MM.1S (cell line): Measurements from ENCODE around the gene CALHM2.

Experiments used
- EZH2phosphoT487 ChIP-seq: fragments of 300-600 bp; sonication (generic); IDR thresholded peaks from 2 replicates; pipeline ENCODE4 v1.6.1; 2018; ENCODE audit warnings: antibody characterized with exemption, low read length
- TF ChIP-seq, protein P1 (sequence below): fragments of 300-600 bp; sonication (generic); IDR thresholded peaks from 2 replicates; pipeline ENCODE4 v1.5.1; 2016; ENCODE audit warnings: antibody characterized with exemption, low read length, mixed read lengths

- TF ChIP-seq, protein P1, sequence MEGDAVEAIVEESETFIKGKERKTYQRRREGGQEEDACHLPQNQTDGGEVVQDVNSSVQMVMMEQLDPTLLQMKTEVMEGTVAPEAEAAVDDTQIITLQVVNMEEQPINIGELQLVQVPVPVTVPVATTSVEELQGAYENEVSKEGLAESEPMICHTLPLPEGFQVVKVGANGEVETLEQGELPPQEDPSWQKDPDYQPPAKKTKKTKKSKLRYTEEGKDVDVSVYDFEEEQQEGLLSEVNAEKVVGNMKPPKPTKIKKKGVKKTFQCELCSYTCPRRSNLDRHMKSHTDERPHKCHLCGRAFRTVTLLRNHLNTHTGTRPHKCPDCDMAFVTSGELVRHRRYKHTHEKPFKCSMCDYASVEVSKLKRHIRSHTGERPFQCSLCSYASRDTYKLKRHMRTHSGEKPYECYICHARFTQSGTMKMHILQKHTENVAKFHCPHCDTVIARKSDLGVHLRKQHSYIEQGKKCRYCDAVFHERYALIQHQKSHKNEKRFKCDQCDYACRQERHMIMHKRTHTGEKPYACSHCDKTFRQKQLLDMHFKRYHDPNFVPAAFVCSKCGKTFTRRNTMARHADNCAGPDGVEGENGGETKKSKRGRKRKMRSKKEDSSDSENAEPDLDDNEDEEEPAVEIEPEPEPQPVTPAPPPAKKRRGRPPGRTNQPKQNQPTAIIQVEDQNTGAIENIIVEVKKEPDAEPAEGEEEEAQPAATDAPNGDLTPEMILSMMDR, result no peak
- no peak for TF ChIP-seq EZH2phosphoT487
These were observed 5.9 kb upstream of the CALHM2 start for GRCh38 chr10:103457896-103458583.
